A673 (cell line): ENCODE results near the gene MAML1.

Source experiments
- EZH2 ChIP-seq: fragments of 200-600 bp; sonication (generic); IDR thresholded peaks from 2 replicates; pipeline ENCODE4 v1.6.1; 2017; ENCODE audit warnings: borderline replicate concordance, low read depth, mild to moderate bottlenecking, mixed read lengths, antibody characterized with exemption, low read length; ENCODE audit not compliant: poor library complexity, severe bottlenecking
- TF ChIP-seq, protein P1 (sequence below): fragments of 300-800, 200-600 bp; sonication (generic); conservative IDR thresholded peaks from 2 replicates; pipeline ENCODE4 v1.5.1; 2017; ENCODE audit warnings: low read depth, mild to moderate bottlenecking, antibody characterized with exemption, low read length, moderate library complexity, mixed read lengths

DNA sequence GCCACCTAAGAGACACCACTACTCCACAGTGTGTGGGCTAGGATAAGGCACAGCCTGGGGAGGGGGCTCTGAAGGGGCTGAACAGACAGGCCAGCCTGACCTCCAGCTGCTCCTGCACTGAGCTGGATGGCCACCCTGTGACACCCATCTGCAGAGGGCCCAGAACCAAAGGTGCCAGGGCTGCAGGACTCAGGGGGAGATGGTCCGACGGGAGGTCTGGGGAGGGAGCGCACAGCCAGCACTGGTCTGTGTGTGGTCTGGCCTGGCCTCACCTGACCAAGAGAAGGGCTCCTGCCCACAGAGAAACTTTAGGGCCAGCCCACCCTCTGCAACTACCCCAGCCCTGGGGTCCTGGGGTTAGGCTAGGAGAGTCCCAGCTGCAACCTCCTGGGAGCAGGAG lies 62.0 kb downstream of the MAML1 start:
- TF ChIP-seq, protein P1, sequence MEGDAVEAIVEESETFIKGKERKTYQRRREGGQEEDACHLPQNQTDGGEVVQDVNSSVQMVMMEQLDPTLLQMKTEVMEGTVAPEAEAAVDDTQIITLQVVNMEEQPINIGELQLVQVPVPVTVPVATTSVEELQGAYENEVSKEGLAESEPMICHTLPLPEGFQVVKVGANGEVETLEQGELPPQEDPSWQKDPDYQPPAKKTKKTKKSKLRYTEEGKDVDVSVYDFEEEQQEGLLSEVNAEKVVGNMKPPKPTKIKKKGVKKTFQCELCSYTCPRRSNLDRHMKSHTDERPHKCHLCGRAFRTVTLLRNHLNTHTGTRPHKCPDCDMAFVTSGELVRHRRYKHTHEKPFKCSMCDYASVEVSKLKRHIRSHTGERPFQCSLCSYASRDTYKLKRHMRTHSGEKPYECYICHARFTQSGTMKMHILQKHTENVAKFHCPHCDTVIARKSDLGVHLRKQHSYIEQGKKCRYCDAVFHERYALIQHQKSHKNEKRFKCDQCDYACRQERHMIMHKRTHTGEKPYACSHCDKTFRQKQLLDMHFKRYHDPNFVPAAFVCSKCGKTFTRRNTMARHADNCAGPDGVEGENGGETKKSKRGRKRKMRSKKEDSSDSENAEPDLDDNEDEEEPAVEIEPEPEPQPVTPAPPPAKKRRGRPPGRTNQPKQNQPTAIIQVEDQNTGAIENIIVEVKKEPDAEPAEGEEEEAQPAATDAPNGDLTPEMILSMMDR, result no peak
- no peak for TF ChIP-seq EZH2
